Activated T-cell treated with anti-CD3 and anti-CD28 coated beads, Interleukin-2, amount 50 U/mL, for 72 hours (primary cell): ENCODE data around the gene INAVA. TPM values are rescaled to one million over a fixed set of nuclear protein-coding genes. Genes with fewer than 3 reads are reported as not detected.
"Not testable (repeated sequence)": the region's sequence is repeated elsewhere in the genome, so short reads cannot be mapped to it uniquely, and the experiment has no call there.

Experiments used
- ATAC-seq, 2 donors: fragments of 150-1000 bp; cut with Tn5 transposase; replicated peaks in 1 of 2; 2 replicates each; pipeline ENCODE4 v1.10.0; 2021; ENCODE audit warnings: moderate library complexity in 2 of 2, mild to moderate bottlenecking in 1 of 2
- DNase-seq, 2 donors: peaks; one replicate each; pipeline ENCODE4 v3.0.0; 2021 to 2022; ENCODE audit warnings: mixed read lengths in 1 of 2
- H3K27ac Mint-ChIP-seq: one replicate; pipeline ENCODE4 v1.8.0; 2022; ENCODE audit warnings: mild to moderate bottlenecking, moderate library complexity, mixed read lengths
- H3K27me3 Mint-ChIP-seq: one replicate; pipeline ENCODE4 v1.8.0; 2022; ENCODE audit warnings: low read depth, mixed read lengths
- H3K36me3 Mint-ChIP-seq, 2 donors: one replicate each; pipeline ENCODE4 v1.8.0; 2022; ENCODE audit warnings: mixed read lengths in 2 of 2, mild to moderate bottlenecking in 1 of 2; ENCODE audit not compliant: insufficient read depth in 2 of 2
- H3K4me1 Mint-ChIP-seq: one replicate; pipeline ENCODE4 v1.8.0; 2022; ENCODE audit warnings: low read depth, mixed read lengths
- H3K4me3 Mint-ChIP-seq, 2 donors: one replicate each; pipeline ENCODE4 v1.8.0; 2022; ENCODE audit warnings: mild to moderate bottlenecking in 2 of 2, mixed read lengths in 2 of 2, moderate library complexity in 2 of 2
- H3K9me3 Mint-ChIP-seq, 2 donors: one replicate each; pipeline ENCODE4 v1.8.0; 2022; ENCODE audit warnings: mixed read lengths in 2 of 2
- total RNA-seq, 2 donors: library from RNA; stranded (reverse); gene quantifications; one replicate each; pipeline ENCODE4 v1.2.3, GENCODE V29; 2022

INAVA gene
- total RNA-seq, 2 donors from 2014 or later: not detected

DNA sequence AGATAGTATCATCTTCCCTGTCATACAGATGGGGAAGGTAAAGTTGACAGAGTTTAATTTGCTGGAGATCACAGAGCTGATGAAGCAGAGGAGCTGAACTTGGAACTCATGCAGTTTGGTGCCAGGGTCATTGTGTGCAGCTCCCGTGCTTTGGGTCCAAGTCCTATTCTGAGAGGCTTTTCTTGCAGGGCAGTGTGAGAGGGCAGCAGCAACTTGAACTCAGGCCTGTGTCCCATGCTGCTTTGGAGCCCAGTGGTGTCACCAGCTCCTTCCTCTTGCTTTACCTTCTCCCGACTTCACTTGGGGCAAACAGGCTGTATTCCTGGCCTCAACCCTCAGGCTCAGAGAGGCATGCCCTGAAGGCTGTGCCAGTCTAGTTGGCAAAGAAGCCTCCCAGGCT lies 24.7 kb downstream of the INAVA start:
- H3K4me1 Mint-ChIP-seq: no peaks in the 10 kb centered on the region
- ATAC-seq (no peak), DNase-seq (no peak)
- no peaks in the 10 kb centered on the region for H3K9me3 Mint-ChIP-seq
- no peaks in the 10 kb centered on the region for H3K36me3 Mint-ChIP-seq
- H3K27ac Mint-ChIP-seq: no peak overlapping the region
- H3K27me3 Mint-ChIP-seq: peaks cover 60% of the 10 kb centered on the region
- H3K4me3 Mint-ChIP-seq: no peak overlapping the region

DNA sequence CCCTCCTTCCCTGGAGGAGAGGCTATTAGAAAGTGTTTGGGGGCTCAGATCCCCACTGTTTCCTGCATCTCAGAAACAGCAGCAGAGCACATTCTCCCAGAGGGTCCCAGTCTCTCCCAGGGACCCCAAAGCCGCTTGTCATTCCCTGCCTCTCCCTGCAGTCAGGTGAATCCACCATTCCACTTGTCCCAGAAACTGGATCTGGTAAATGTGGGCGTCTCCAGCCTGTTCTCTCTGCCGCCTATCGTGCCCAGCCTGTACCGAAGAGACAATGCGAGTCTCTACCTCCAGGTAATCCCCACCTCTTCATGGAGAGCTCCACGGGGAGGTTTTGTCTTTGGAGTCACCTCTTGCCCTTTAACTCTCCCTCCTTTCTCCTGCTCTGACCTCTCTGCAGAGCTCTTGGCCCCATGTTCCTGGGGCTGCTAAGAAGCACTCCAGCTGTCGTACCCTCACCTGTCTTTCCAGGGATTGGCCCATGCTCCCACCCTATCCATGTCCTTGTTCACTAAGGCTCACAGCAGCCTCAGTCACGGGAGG lies 26.9 kb downstream of the INAVA start:
- no peaks in the 10 kb centered on the region for H3K9me3 Mint-ChIP-seq
- peaks cover 57% of the 10 kb centered on the region for H3K27me3 Mint-ChIP-seq
- H3K4me1 Mint-ChIP-seq: peaks cover 12% of the 10 kb centered on the region
- H3K4me3 Mint-ChIP-seq: no peak overlapping the region
- DNase-seq (no peak), ATAC-seq (no peak)
- H3K36me3 Mint-ChIP-seq: no peaks in the 10 kb centered on the region
- H3K27ac Mint-ChIP-seq: no peak overlapping the region

DNA sequence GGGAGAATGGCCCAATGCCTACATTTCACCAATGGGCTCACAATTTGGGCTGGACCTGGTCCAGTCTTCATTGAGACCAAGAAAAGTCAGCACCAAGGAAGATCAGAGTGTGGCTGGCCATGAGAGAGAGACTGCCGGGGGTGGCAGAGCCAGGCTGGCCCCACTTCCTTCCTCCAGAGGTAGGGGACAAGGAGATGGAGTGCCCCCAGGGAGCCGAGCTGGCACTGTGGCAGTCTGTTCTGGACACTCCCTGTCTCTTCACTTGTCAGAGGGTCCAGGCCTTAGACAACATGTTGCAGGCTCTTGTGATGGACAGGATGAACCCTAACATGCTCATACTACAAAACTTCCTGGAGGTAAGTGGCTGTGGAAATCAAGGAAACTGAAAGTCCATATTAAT lies 27.7 kb downstream of the INAVA start:
- ATAC-seq (no peak), DNase-seq (no peak)
- no peak overlapping the region for H3K27ac Mint-ChIP-seq
- H3K4me3 Mint-ChIP-seq: no peak overlapping the region
- peaks cover 12% of the 10 kb centered on the region for H3K4me1 Mint-ChIP-seq
- no peaks in the 10 kb centered on the region for H3K36me3 Mint-ChIP-seq
- H3K9me3 Mint-ChIP-seq: no peaks in the 10 kb centered on the region
- peaks cover 59% of the 10 kb centered on the region for H3K27me3 Mint-ChIP-seq

DNA sequence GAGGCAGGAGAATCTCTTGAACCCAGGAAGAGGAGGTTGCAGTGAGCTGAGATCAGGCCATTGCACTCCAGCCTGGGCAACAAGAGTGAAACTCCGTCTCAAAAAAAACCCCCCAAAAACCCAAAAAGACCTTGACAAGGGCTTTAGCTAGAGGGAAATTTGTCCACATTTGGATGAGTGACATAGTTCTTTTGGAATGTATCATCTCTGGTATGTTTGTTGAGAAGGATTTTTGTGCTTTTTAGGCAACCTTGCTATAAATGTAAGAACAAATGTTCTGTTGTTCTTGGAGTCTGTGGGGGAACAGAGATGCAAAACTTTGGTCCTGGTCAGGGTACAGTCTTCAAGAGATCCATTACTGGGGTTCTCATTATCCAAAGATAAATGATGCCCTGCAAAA lies 28.9 kb downstream of the INAVA start:
- no peak overlapping the region for H3K27ac Mint-ChIP-seq
- no peaks in the 10 kb centered on the region for H3K36me3 Mint-ChIP-seq
- DNase-seq (no peak), ATAC-seq (no peak)
- no peak overlapping the region for H3K4me3 Mint-ChIP-seq
- H3K27me3 Mint-ChIP-seq: peaks cover 64% of the 10 kb centered on the region
- H3K9me3 Mint-ChIP-seq: no peaks in the 10 kb centered on the region
- H3K4me1 Mint-ChIP-seq: peaks cover 12% of the 10 kb centered on the region

DNA sequence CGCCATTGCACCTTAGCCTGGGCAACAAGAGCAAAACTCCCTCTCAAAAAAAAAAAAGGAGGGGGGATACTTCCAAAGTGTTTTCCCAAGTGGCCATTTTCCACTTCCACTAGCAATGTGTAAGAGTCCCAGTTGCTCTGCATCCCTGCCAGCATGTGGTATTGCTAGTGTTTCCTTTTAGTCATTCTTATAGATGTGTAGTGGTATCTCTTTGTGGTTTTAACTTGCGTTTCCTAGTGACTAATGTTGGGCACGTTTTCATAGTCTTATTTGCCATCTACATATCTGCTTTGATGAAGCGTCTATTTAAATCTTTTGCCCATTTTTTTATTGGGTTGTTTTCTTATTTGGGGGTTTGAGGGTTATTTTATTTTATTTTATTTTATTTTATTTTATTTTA lies 31.1 kb downstream of the INAVA start:
- Mint-ChIP-seq H3K4me3 (no peak overlapping the region), H3K9me3 (peaks cover 0 to under 1% of the 10 kb centered on the region in 2 donors), H3K36me3 (peaks cover under 1% of the 10 kb centered on the region in 2 donors), H3K27ac (no peak overlapping the region), H3K27me3 (peaks cover 58% of the 10 kb centered on the region), H3K4me1 (peaks cover 12% of the 10 kb centered on the region)
- peak; percentile 98 to 99 for ATAC-seq
- DNase-seq: peak; percentile 27 to 43

DNA sequence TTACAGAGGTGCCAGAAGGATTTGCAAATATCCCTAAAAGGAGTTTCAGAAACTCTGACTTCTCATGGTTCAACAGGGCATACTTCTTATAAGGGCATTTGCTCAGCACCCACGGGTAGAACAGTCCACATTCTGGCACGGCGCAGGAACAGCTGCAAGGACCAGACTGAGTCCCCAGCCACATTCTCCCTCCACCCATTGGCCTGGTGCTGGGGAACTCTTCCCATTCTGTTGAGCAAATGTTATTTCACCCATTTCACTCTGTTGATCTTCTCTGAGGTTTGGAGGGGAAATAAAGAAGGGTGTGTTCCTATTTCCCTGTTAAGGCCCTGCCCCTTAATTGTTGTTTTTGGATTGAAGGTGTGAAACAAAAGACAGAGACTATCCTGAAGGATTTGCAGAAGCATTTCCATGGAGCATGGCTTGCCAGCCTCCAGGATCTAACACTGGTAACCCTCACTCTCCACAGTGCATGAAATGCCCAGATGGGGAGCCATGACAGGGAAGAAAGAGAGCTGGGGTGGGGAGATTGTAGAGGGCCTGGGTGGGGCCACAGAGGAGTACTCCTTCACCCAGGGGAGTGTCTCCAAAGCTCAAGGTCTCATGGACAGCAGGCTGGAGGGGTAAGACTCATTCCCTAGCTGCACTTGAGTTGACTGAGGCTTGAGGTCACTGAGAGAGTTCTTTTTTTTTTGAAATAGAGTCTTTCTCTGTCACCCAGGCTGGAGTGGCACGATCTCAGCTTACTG lies 35.0 kb downstream of the INAVA start:
- H3K4me3 Mint-ChIP-seq: no peak overlapping the region
- no peak for ATAC-seq
- H3K27me3 Mint-ChIP-seq: peaks cover 62% of the 10 kb centered on the region
- peaks cover 12% of the 10 kb centered on the region for H3K4me1 Mint-ChIP-seq
- H3K9me3 Mint-ChIP-seq: peaks cover 6% of the 10 kb centered on the region in 2 donors
- peaks cover 6 to 11% of the 10 kb centered on the region in 2 donors for H3K36me3 Mint-ChIP-seq
- DNase-seq: no peak
- H3K27ac Mint-ChIP-seq: no peak overlapping the region

DNA sequence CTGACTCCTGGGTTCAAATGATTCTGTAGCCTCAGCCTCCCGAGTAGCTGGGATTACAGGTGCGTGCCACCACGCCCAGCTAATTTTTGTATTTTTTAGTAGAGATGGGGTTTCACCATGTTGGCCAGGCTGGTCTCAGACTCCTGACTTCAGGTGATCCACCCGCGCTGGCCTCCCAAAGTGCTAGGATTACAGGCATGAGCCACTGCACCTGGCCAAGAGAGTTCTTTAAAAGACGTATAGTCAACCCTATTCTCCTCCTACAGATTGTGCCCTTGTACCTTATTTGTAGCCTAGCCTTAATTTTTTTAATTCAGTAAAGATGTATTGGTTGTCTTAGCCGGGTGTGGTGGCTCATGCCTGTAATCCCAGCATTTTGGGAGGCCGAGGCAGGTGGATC lies 35.6 kb downstream of the INAVA start:
- Mint-ChIP-seq H3K27me3 (peaks cover 63% of the 10 kb centered on the region), H3K36me3 (peaks cover 6 to 11% of the 10 kb centered on the region in 2 donors), H3K4me1 (peaks cover 12% of the 10 kb centered on the region)
- DNase-seq, H3K4me3 Mint-ChIP-seq, ATAC-seq, H3K27ac Mint-ChIP-seq, H3K9me3 Mint-ChIP-seq: not testable (repeated sequence)

DNA sequence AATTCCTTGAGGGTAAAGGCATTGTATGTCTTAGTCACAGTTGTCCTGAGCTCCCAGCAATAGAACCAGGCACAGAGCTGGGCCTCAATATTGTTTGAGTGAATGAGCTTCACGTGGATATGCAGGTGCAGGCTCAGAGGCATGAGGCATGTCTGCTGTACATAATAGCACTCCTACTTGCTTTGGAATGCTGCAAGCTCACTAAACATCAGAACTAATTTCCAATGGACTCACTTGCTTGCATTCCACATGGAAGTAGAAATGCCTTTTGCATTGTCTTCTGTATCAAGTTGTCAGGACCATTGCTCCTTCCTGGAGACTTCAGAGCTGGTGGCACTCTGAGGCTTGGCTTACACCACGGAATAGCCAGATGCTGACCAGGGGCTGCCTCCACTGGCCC lies 37.1 kb downstream of the INAVA start:
- Mint-ChIP-seq H3K27me3 (peaks cover 63% of the 10 kb centered on the region), H3K9me3 (peaks cover 6% of the 10 kb centered on the region in 2 donors), H3K4me1 (no peaks in the 10 kb centered on the region), H3K4me3 (no peak overlapping the region), H3K36me3 (peaks cover 6 to 11% of the 10 kb centered on the region in 2 donors), H3K27ac (no peak overlapping the region)
- DNase-seq: no peak
- no peak for ATAC-seq

DNA sequence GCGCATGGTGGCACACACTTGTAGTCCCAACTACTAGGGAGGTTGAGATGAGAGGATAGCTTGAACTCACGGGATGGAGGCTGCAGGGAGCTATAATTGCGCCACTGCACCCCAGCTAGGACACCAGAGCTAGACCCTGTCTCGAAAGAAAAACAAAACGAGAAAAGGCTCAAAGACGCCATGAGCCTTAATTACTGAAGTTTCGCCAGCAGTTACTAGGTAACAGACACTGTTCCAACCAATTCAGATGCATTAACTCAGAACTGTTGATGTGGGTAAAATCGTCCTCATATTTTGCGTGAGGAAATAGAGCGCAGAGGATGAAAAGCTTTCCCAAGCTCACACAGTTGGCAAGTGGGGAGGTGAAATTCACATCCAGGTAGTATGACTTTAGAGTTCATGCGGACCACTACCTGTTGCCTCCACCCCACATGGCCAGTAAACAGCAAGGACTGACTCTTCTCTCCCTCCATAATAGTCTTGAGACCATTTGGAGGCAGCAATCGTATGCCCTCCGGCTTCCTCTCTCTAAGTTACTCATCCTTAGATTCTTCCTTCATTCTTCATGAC lies 40.1 kb downstream of the INAVA start:
- Mint-ChIP-seq H3K27ac (no peak overlapping the region), H3K4me3 (no peak overlapping the region), H3K36me3 (peaks cover 6 to 11% of the 10 kb centered on the region in 2 donors), H3K9me3 (peaks cover 6% of the 10 kb centered on the region in 2 donors), H3K4me1 (no peaks in the 10 kb centered on the region), H3K27me3 (peaks cover 36% of the 10 kb centered on the region)
- ATAC-seq (no peak), DNase-seq (no peak)

DNA sequence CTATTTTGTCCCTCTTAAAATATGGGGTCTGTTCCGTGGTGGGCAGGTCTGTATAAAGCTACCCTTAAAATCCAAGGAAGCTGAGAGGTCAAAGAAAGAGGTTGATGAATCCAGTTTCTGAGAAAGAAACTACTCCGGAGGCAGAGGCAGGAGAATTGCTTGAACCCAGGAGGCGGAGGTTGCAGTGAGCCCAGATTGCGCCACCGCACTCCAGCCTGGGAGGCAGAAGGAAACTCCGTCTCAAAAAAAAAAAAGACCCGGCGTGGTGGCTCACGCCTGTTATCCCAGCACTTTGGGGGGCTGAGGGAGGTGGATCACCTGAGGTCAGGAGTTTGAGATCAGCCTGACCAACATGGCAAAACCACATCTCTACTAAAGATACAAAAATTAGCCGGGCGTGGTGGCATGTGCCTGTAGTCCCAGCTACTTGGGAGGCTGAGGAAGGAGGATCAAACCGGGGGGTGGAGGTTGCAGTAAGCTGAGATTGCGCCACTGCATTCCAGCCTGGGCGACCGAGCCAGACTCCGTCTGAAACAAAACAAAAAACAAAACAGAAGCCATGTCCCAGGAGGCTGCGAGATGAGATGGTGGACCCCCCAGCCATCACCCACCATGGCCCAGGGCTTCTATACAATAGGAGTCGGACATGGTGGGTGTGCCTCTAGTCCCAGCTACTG lies 40.7 kb downstream of the INAVA start:
- not testable (repeated sequence) for DNase-seq, H3K9me3 Mint-ChIP-seq, ATAC-seq, H3K4me1 Mint-ChIP-seq, H3K27ac Mint-ChIP-seq, H3K4me3 Mint-ChIP-seq
- Mint-ChIP-seq H3K27me3 (peaks cover 32% of the 10 kb centered on the region), H3K36me3 (peaks cover 8 to 11% of the 10 kb centered on the region in 2 donors)

DNA sequence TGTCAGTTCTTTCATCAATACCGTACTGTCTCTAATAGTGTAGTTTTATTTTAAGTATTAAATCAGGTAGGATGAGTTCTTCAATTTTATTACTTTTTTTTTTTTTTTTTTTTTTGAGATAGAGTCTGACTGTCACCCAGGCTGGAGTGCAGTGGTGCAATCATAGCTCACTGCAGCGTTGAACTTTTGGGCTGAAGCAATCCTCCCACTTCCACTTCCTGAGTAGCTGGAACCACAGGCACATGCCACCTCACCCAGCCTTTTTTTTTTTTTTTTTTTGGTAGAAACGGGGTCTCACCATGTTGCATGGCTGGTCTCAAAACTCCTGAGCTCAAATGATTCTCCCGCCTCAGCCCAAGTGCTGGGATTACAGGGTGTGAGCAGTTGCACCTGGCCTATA lies 44.3 kb downstream of the INAVA start:
- peaks cover 0 to 5% of the 10 kb centered on the region in 2 donors for H3K9me3 Mint-ChIP-seq
- peak in 1 of 2 donors; percentile 12 for DNase-seq

DNA sequence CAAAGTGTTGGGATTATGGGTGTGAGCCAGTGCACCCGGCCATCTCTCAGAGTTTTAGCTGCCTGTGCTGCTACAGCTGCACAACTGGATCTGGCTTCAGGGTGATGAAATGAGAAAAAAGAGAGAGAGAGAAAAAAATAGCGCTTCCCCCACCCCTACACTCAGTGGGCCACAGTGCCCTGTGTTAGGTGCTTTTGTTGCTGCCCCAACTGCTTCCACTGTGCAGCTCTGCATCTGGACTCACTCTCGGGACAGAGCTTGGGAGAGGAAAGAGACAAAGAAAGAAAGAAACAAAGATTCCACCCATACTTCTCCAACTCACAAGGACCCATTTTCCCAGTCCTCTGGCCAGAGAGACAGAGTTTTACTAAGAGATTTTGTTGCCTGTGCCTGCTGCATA lies 50.4 kb downstream of the INAVA start:
- no peak overlapping the region for H3K4me3 Mint-ChIP-seq
- H3K36me3 Mint-ChIP-seq: peaks cover 11 to 18% of the 10 kb centered on the region in 2 donors
- peaks cover 36% of the 10 kb centered on the region for H3K27me3 Mint-ChIP-seq
- no peak overlapping the region for H3K27ac Mint-ChIP-seq
- ATAC-seq (no peak), DNase-seq (no peak)
- H3K9me3 Mint-ChIP-seq: peaks cover 7 to 12% of the 10 kb centered on the region in 2 donors
- no peaks in the 10 kb centered on the region for H3K4me1 Mint-ChIP-seq

More for the DNA sequence above, 44.3 kb downstream of the INAVA start:
- H3K4me1 Mint-ChIP-seq: no peaks in the 10 kb centered on the region
- H3K4me3 Mint-ChIP-seq: no peak overlapping the region
- H3K27me3 Mint-ChIP-seq: peaks cover 7% of the 10 kb centered on the region
- H3K27ac Mint-ChIP-seq: no peak overlapping the region
- peak; percentile 46 to 66 for ATAC-seq
- H3K36me3 Mint-ChIP-seq: peaks cover 2 to 9% of the 10 kb centered on the region in 2 donors

DNA sequence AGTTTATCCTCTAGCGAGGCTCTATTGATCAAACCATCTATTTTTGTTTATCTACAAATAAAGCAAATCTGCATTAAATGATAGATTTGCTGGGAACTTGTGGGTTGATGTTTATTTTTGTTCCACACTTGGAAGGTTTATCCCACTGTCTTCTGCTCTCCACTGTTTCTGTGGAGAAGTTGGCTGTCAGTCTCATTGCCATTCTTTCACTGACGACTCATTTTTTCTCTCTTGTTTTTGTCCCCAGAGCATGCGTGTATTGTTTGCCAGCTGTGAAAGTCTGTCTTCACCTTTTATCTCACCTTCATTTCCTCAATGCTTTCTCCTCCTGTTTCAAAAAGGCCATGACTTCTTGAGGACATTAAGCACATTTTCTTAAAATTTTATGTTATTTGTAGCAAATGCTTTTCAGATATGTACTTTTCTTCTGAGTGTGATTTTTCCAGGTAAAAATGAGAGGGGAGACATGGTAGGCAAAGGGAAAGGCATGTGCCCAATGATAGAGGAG lies 52.4 kb downstream of the INAVA start:
- Mint-ChIP-seq H3K27ac (no peak overlapping the region), H3K4me3 (no peak overlapping the region), H3K27me3 (peaks cover 36% of the 10 kb centered on the region), H3K36me3 (peaks cover 9 to 12% of the 10 kb centered on the region in 2 donors), H3K4me1 (no peaks in the 10 kb centered on the region), H3K9me3 (peaks cover 7 to 8% of the 10 kb centered on the region in 2 donors)
- ATAC-seq (no peak), DNase-seq (no peak)
